ENCODE measurements around the gene MRAP2. TPM values are rescaled to one million over a fixed set of nuclear protein-coding genes. Genes with fewer than 3 reads are reported as not detected.

Gene MRAP2
- total and polyA plus RNA-seq, 2 experiments from 2014 or later, result 6.1 to 13.5 TPM

DNA sequence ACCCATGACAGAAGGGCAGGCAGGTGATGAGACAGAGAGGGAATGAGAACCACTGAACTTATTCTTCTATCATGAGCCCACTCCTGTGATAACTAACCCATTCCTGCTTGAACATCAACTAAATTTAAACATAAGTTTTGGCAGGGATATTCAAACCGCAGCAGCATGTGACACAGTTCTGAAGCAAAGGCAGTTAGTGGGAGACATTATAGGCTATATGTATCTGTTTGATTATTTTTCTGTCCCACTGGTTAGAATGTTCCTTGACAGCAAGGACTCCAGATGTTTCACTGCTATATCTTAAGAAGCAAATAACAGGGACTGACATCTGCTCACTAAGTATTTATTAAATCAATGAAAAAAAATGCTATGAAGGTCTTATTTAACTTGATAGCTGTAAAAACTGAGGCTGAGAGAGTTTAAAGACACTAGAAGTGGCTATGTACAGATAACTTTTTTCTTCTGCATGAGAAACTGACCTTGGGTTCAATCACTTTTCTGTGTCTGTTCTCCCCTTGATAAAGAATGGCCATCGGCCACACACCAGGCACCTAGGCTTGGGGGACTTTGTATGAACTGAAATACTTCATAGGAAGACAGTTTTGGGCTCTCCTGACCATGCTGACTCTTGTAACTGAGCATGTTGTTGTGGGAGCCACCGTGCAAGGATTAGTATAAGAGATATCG lies 102.9 kb downstream of the MRAP2 start (continued):
- TF ChIP-seq REST (IDR thresholded peaks at IDR 0.05; ENCODE audit: unreplicated experiment), result no peak
- TF ChIP-seq POLR2AphosphoS5 (IDR thresholded peaks at IDR 0.05; ENCODE audit: low read depth), result no peak
- no peak for TF ChIP-seq ZNF331 (CRISPR knock-in tag; IDR thresholded peaks at IDR 0.05; ENCODE audit: low read depth)

GRCh38 chr6:84137051-84137375 lies 103.4 kb downstream of the MRAP2 start:
- Histone ChIP-seq H3K4me1 (ENCODE audit: insufficient read depth) (peaks cover 11% of the 10 kb centered on the region; the same call in 1 of the 2 replicates), H3K27ac (ENCODE audit: low read depth) (no peak overlapping the region), H3K9me2 (ENCODE audit: insufficient read depth) (no peaks in the 10 kb centered on the region), H3K4me3 (no peak overlapping the region), H3K4me2 (no peak overlapping the region), H3K79me2 (replicated peaks; ENCODE audit: insufficient read depth) (no peaks in the 10 kb centered on the region), H4K20me1 (replicated peaks; ENCODE audit: insufficient read depth) (no peaks in the 10 kb centered on the region), H3K36me3 (ENCODE audit: insufficient read depth) (peaks cover 6% of the 10 kb centered on the region; the same call in 1 of the 2 replicates), H2AFZ (no peak overlapping the region), H3F3A (replicated peaks; ENCODE audit: low read depth) (no peaks in the 10 kb centered on the region), H3K27me3 (ENCODE audit: insufficient read depth) (no peaks in the 10 kb centered on the region)
- H3K27me3 Mint-ChIP-seq (ENCODE audit: insufficient read depth, low read depth, poor library complexity), result no peaks in the 10 kb centered on the region
- H3K4me1 Mint-ChIP-seq, result peaks cover 14% of the 10 kb centered on the region; the same call in 2 of the 3 replicates
- no peak overlapping the region for H3K27ac Mint-ChIP-seq
- peaks cover 39% of the 10 kb centered on the region for H3K36me3 Mint-ChIP-seq (ENCODE audit: low read depth)
- H3K4me3 Mint-ChIP-seq, result no peak overlapping the region
- ATAC-seq, result no peak
- DNase-seq (ENCODE audit: low spot score), result no peak
- peaks cover 29% of the 10 kb centered on the region for H3K9me3 Mint-ChIP-seq
- TF ChIP-seq ZNF114 (CRISPR knock-in tag; IDR thresholded peaks at IDR 0.05) (no peak), NANOG (IDR thresholded peaks at IDR 0.05; ENCODE audit: borderline replicate concordance) (no peak), EZH2 (IDR thresholded peaks at IDR 0.05; ENCODE audit: low read depth, unreplicated experiment) (no peak), CREB1 (CRISPR knock-in tag; IDR thresholded peaks at IDR 0.05; ENCODE audit: low read depth) (no peak), REST (IDR thresholded peaks at IDR 0.05; ENCODE audit: unreplicated experiment) (no peak), ZNF331 (CRISPR knock-in tag; IDR thresholded peaks at IDR 0.05; ENCODE audit: low read depth) (no peak), POLR2AphosphoS5 (IDR thresholded peaks at IDR 0.05; ENCODE audit: low read depth) (no peak), JUNB (IDR thresholded peaks at IDR 0.05; ENCODE audit: unreplicated experiment) (no peak)
- TF ChIP-seq, protein P1, sequence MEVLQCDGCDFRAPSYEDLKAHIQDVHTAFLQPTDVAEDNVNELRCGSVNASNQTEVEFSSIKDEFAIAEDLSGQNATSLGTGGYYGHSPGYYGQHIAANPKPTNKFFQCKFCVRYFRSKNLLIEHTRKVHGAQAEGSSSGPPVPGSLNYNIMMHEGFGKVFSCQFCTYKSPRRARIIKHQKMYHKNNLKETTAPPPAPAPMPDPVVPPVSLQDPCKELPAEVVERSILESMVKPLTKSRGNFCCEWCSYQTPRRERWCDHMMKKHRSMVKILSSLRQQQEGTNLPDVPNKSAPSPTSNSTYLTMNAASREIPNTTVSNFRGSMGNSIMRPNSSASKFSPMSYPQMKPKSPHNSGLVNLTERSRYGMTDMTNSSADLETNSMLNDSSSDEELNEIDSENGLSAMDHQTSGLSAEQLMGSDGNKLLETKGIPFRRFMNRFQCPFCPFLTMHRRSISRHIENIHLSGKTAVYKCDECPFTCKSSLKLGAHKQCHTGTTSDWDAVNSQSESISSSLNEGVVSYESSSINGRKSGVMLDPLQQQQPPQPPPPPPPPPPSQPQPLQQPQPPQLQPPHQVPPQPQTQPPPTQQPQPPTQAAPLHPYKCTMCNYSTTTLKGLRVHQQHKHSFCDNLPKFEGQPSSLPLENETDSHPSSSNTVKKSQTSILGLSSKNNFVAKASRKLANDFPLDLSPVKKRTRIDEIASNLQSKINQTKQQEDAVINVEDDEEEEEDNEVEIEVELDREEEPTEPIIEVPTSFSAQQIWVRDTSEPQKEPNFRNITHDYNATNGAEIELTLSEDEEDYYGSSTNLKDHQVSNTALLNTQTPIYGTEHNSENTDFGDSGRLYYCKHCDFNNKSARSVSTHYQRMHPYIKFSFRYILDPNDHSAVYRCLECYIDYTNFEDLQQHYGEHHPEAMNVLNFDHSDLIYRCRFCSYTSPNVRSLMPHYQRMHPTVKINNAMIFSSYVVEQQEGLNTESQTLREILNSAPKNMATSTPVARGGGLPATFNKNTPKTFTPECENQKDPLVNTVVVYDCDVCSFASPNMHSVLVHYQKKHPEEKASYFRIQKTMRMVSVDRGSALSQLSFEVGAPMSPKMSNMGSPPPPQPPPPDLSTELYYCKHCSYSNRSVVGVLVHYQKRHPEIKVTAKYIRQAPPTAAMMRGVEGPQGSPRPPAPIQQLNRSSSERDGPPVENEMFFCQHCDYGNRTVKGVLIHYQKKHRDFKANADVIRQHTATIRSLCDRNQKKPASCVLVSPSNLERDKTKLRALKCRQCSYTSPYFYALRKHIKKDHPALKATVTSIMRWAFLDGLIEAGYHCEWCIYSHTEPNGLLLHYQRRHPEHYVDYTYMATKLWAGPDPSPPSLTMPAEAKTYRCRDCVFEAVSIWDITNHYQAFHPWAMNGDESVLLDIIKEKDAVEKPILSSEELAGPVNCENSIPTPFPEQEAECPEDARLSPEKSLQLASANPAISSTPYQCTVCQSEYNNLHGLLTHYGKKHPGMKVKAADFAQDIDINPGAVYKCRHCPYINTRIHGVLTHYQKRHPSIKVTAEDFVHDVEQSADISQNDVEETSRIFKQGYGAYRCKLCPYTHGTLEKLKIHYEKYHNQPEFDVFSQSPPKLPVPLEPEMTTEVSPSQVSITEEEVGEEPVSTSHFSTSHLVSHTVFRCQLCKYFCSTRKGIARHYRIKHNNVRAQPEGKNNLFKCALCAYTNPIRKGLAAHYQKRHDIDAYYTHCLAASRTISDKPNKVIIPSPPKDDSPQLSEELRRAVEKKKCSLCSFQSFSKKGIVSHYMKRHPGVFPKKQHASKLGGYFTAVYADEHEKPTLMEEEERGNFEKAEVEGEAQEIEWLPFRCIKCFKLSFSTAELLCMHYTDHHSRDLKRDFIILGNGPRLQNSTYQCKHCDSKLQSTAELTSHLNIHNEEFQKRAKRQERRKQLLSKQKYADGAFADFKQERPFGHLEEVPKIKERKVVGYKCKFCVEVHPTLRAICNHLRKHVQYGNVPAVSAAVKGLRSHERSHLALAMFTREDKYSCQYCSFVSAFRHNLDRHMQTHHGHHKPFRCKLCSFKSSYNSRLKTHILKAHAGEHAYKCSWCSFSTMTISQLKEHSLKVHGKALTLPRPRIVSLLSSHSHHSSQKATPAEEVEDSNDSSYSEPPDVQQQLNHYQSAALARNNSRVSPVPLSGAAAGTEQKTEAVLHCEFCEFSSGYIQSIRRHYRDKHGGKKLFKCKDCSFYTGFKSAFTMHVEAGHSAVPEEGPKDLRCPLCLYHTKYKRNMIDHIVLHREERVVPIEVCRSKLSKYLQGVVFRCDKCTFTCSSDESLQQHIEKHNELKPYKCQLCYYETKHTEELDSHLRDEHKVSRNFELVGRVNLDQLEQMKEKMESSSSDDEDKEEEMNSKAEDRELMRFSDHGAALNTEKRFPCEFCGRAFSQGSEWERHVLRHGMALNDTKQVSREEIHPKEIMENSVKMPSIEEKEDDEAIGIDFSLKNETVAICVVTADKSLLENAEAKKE (CRISPR knock-in tag; IDR thresholded peaks at IDR 0.05), result no peak
- TF ChIP-seq, protein P2, sequence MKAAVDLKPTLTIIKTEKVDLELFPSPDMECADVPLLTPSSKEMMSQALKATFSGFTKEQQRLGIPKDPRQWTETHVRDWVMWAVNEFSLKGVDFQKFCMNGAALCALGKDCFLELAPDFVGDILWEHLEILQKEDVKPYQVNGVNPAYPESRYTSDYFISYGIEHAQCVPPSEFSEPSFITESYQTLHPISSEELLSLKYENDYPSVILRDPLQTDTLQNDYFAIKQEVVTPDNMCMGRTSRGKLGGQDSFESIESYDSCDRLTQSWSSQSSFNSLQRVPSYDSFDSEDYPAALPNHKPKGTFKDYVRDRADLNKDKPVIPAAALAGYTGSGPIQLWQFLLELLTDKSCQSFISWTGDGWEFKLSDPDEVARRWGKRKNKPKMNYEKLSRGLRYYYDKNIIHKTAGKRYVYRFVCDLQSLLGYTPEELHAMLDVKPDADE (IDR thresholded peaks at IDR 0.05), result no peak

Data from GM23338 (cell line).